Stimulated activated CD4-positive, alpha-beta T cell treated with anti-CD3 and anti-CD28 coated beads, Interleukin-15, amount 100 ng/mL, for 24 hours (primary cell): Measurements from ENCODE around the gene GALNT15.

Source experiments
- DNase-seq: peaks from one replicate; pipeline ENCODE4 v3.0.0-alpha.2; 2020

GALNT15 gene

GRCh38 chr3:16255326-16255725 is 80.8 kb downstream of the GALNT15 start:
- no peak for DNase-seq

GRCh38 chr3:16255726-16256125 is 81.2 kb downstream of the GALNT15 start:
- no peak for DNase-seq

- no peak for DNase-seq
Measured at GRCh38 chr3:16257309-16257708, 82.8 kb downstream of the GALNT15 start.

GRCh38 chr3:16258177-16258576 is 83.7 kb downstream of the GALNT15 start:
- no peak for DNase-seq

- DNase-seq, result no peak
Measured at GRCh38 chr3:16258866-16259265, 84.4 kb downstream of the GALNT15 start.

- DNase-seq, result no peak
Measured at GRCh38 chr3:16260046-16260445, 85.6 kb downstream of the GALNT15 start.

GRCh38 chr3:16262174-16262573 is 87.7 kb downstream of the GALNT15 start:
- DNase-seq, result no peak

GRCh38 chr3:16264174-16264707 is 89.8 kb downstream of the GALNT15 start:
- no peak for DNase-seq

GRCh38 chr3:16264708-16265454 is 90.4 kb downstream of the GALNT15 start, which contains the start of the genes DPH3 and OXNAD1:
Gene DPH3 (minus strand): TSS chr3:16264943. CDS start chr3:16264876, 67 bp downstream.
Gene OXNAD1 (plus strand): TSS chr3:16265212. CDS start chr3:16270953, 5,741 bp downstream.
- DNase-seq, result peak; percentile 100

- DNase-seq, result no peak
Measured at GRCh38 chr3:16265455-16265786, 90.9 kb downstream of the GALNT15 start.

- no peak for DNase-seq
Measured at GRCh38 chr3:16266714-16267113, 92.2 kb downstream of the GALNT15 start.

GRCh38 chr3:16270855-16271254 is 96.4 kb downstream of the GALNT15 start:
- DNase-seq, result no peak

GRCh38 chr3:16272588-16272987 is 98.1 kb downstream of the GALNT15 start:
- no peak for DNase-seq

GRCh38 chr3:16273867-16274266 is 99.4 kb downstream of the GALNT15 start:
- DNase-seq, result no peak

GRCh38 chr3:16277471-16277870 is 103.0 kb downstream of the GALNT15 start:
- no peak for DNase-seq

GRCh38 chr3:16279010-16279801 is 104.7 kb downstream of the GALNT15 start:
- no peak for DNase-seq

GRCh38 chr3:16280671-16281070 is 106.2 kb downstream of the GALNT15 start:
- no peak for DNase-seq
